ENCODE measurements around the gene DHCR24.

The DHCR24 gene

GRCh38 chr1:54819195-54819536 lies 67.8 kb downstream of the DHCR24 start:
- no peak overlapping the region for H3K27ac ChIP-seq
- H3K4me1 ChIP-seq = no peaks in the 10 kb centered on the region
- no peak overlapping the region for H3K4me3 ChIP-seq
- intact Hi-C loops (cut with DNase I; ENCODE audit: low total_unique reads) = loop anchor here (10.0 kb wide), 1 partner anchor 314 kb away; no protein-coding TSS in a partner anchor
- H3K27me3 ChIP-seq = peaks cover 0 to 11% of the 10 kb centered on the region in 2 donors
- no peak for TF ChIP-seq CTCF (IDR thresholded peaks at IDR 0.05)
- DNase-seq = no peak
- H3K9me3 ChIP-seq = peaks cover 0 to 6% (median 4%) of the 10 kb centered on the region in 3 donors
- H3K36me3 ChIP-seq = no peaks in the 10 kb centered on the region

- H3K27ac ChIP-seq = no peak overlapping the region
- intact Hi-C loops (cut with DNase I; ENCODE audit: low total_unique reads) = loop anchor here (10.0 kb wide), 1 partner anchor 314 kb away; no protein-coding TSS in a partner anchor
- H3K4me1 ChIP-seq = no peaks in the 10 kb centered on the region
- no peak for DNase-seq
- TF ChIP-seq CTCF (IDR thresholded peaks at IDR 0.05) = no peak
- peaks cover 0 to 12% of the 10 kb centered on the region in 2 donors for H3K27me3 ChIP-seq
- peaks cover 0 to under 1% (median 0%) of the 10 kb centered on the region in 3 donors for H3K9me3 ChIP-seq
- H3K4me3 ChIP-seq = no peak overlapping the region
- no peaks in the 10 kb centered on the region for H3K36me3 ChIP-seq
These were observed 68.4 kb downstream of the DHCR24 start for GRCh38 chr1:54818461-54819194.

- Histone ChIP-seq H3K4me1 (no peaks in the 10 kb centered on the region), H3K4me3 (no peak overlapping the region), H3K36me3 (no peaks in the 10 kb centered on the region), H3K27ac (no peak overlapping the region), H3K9me3 (no peaks in the 10 kb centered on the region), H3K27me3 (peaks cover 0 to 12% of the 10 kb centered on the region in 2 donors)
- DNase-seq = no peak
- intact Hi-C loops (cut with DNase I; ENCODE audit: low total_unique reads) = loop anchor here (10.0 kb wide), 1 partner anchor 312 kb away; no protein-coding TSS in a partner anchor
- no peak for TF ChIP-seq CTCF (IDR thresholded peaks at IDR 0.05)
These were observed 70.0 kb downstream of the DHCR24 start for GRCh38 chr1:54816951-54817350.

- no peaks in the 10 kb centered on the region for H3K36me3 ChIP-seq
- DNase-seq = no peak
- no peaks in the 10 kb centered on the region for H3K4me1 ChIP-seq
- no peak for TF ChIP-seq CTCF (IDR thresholded peaks at IDR 0.05)
- intact Hi-C loops (cut with DNase I; ENCODE audit: low total_unique reads) = loop anchor here (10.0 kb wide), 1 partner anchor 311 kb away; no protein-coding TSS in a partner anchor
- H3K4me3 ChIP-seq = no peak overlapping the region
- peaks cover 0 to 12% of the 10 kb centered on the region in 2 donors for H3K27me3 ChIP-seq
- H3K9me3 ChIP-seq = no peaks in the 10 kb centered on the region
- no peak overlapping the region for H3K27ac ChIP-seq
These were observed 70.9 kb downstream of the DHCR24 start for GRCh38 chr1:54816130-54816529.

- intact Hi-C loops (cut with DNase I; ENCODE audit: low total_unique reads) = loop anchor here (10.0 kb wide), 1 partner anchor 310 kb away; no protein-coding TSS in a partner anchor
- no peak for DNase-seq
These were observed 71.7 kb downstream of the DHCR24 start for GRCh38 chr1:54815086-54815876.

More at GRCh38 chr1:54815086-54815876, 71.7 kb downstream of the DHCR24 start:
- peaks cover 0 to 18% of the 10 kb centered on the region in 2 donors for H3K27me3 ChIP-seq
- no peak for TF ChIP-seq CTCF (IDR thresholded peaks at IDR 0.05)
- no peak overlapping the region for H3K27ac ChIP-seq
- H3K4me3 ChIP-seq = no peak overlapping the region
- no peaks in the 10 kb centered on the region for H3K36me3 ChIP-seq
- H3K4me1 ChIP-seq = no peaks in the 10 kb centered on the region
- H3K9me3 ChIP-seq = no peaks in the 10 kb centered on the region

All from tibial artery (tissue), 4 donors.